Fibroblast of skin of left biceps (primary cell): ENCODE measurements around the gene NHLH1.
"Not testable (repeated sequence)": the region's sequence is repeated elsewhere in the genome, so short reads cannot be mapped to it uniquely, and the experiment has no call there.

Experiments
- DNase-seq, 2 experiments: peaks; one replicate each; pipeline ENCODE4 v3.0.0-alpha.2; 2013; ENCODE audit warnings: low read depth in 2 of 2

The NHLH1 gene

GRCh38 chr1:160377585-160378206 is 10.8 kb downstream of the NHLH1 start:
- DNase-seq, result peak; percentile 20 to 29

- not testable (repeated sequence) for DNase-seq
Measured at GRCh38 chr1:160384812-160385211, 17.9 kb downstream of the NHLH1 start.

GRCh38 chr1:160388406-160388805 is 21.5 kb downstream of the NHLH1 start:
- not testable (repeated sequence) for DNase-seq

- DNase-seq, result no peak
Measured at GRCh38 chr1:160394673-160395072, 27.8 kb downstream of the NHLH1 start.

- DNase-seq, result no peak
Measured at GRCh38 chr1:160397651-160398050, 30.8 kb downstream of the NHLH1 start.

GRCh38 chr1:160398823-160399222 is 32.0 kb downstream of the NHLH1 start:
- DNase-seq, result no peak

GRCh38 chr1:160399544-160400222 is 32.8 kb downstream of the NHLH1 start:
- DNase-seq, result peak in 1 of 2 experiments; percentile 14

- peak; percentile 44 to 60 for DNase-seq
Measured at GRCh38 chr1:160400223-160400645, 33.4 kb downstream of the NHLH1 start, which contains the start of gene VANGL2. TSS of gene VANGL2 (plus strand) at chr1:160400564. CDS start at chr1:160415838, 15,274 bp downstream.

- no peak for DNase-seq
Measured at GRCh38 chr1:160400646-160401486, 34.0 kb downstream of the NHLH1 start.

- DNase-seq, result no peak
Measured at GRCh38 chr1:160401487-160401805, 34.6 kb downstream of the NHLH1 start.

GRCh38 chr1:160402001-160402795 is 35.3 kb downstream of the NHLH1 start:
- DNase-seq, result no peak

GRCh38 chr1:160403244-160403643 is 36.4 kb downstream of the NHLH1 start:
- no peak for DNase-seq

- no peak for DNase-seq
Measured at GRCh38 chr1:160404094-160404493, 37.2 kb downstream of the NHLH1 start.

- DNase-seq, result no peak
Measured at GRCh38 chr1:160405331-160405877, 38.5 kb downstream of the NHLH1 start.

GRCh38 chr1:160406131-160406968 is 39.5 kb downstream of the NHLH1 start:
- DNase-seq, result no peak

- DNase-seq, result no peak
Measured at GRCh38 chr1:160407839-160408801, 41.2 kb downstream of the NHLH1 start.

- no peak for DNase-seq
Measured at GRCh38 chr1:160408864-160409263, 42.0 kb downstream of the NHLH1 start.

- no peak for DNase-seq
Measured at GRCh38 chr1:160409486-160409885, 42.6 kb downstream of the NHLH1 start.

GRCh38 chr1:160410406-160411005 is 43.6 kb downstream of the NHLH1 start:
- DNase-seq, result peak in 1 of 2 experiments; percentile 23
